ENCODE results near the gene MCTP1. TPM values are rescaled to one million over a fixed set of nuclear protein-coding genes. Genes with fewer than 3 reads are reported as not detected.

Gene MCTP1
- total RNA-seq, 4 donors from 2014 or later = 27.2 to 238 (median 54.5) TPM

GRCh38 chr5:94771742-94772141, 513.2 kb downstream of the MCTP1 start:
- DNase-seq (ENCODE audit: low spot score) = no peak
- ATAC-seq (ENCODE audit: low FRiP score) = no peak
- TF ChIP-seq CTCF (IDR thresholded peaks at IDR 0.05) = no peak

DNA sequence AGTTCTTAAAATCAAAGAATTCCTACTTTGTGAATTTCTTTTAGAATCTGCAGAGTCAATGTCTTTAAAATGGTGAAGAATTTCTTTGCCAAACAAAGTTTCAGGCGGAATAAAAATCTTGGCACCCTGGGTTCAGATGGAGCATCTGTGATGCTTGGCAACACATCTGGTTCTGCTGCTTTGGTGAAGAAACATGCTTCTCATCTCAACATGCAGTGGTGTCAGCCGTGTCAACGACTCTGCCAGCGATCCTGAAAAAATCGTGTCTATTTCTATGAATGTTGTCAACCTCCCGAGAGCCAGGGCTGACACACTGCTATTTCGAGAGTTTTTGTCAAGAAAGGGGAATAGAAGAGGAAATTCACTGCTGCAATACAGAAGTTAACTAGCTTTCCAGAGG, 514.9 kb downstream of the MCTP1 start:
- no peak for TF ChIP-seq CTCF (IDR thresholded peaks at IDR 0.05)
- ATAC-seq (ENCODE audit: low FRiP score) = no peak
- no peak for DNase-seq (ENCODE audit: low spot score)

GRCh38 chr5:94761786-94762185, 523.1 kb downstream of the MCTP1 start:
- no peak for ATAC-seq (ENCODE audit: low FRiP score)
- DNase-seq (ENCODE audit: low spot score) = no peak
- TF ChIP-seq CTCF (IDR thresholded peaks at IDR 0.05) = no peak

DNA sequence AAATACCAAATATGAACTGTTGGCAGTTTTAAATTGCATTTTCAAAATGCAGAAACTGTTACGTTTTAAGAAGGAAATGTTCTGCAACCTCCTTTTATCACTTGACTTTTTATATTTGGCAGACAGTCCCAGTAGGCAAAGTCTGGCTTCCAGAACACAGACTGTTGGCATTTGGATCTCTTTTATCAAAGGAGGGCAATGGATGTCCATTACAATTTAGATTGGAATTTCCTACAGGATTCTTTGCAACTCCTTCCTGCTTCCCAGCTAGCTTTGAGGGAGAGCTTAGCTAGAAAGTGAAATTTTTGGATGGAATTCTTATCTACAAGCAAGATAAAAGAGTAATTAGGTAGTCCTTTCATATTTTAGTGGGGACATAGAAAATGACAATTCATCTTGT, 523.8 kb downstream of the MCTP1 start:
- no peak for DNase-seq (ENCODE audit: low spot score)
- TF ChIP-seq CTCF (IDR thresholded peaks at IDR 0.05) = no peak
- ATAC-seq (ENCODE audit: low FRiP score) = no peak

- TF ChIP-seq CTCF (IDR thresholded peaks at IDR 0.05) = no peak
- ATAC-seq (ENCODE audit: low FRiP score) = no peak
- no peak for DNase-seq (ENCODE audit: low spot score)
These were observed 524.9 kb downstream of the MCTP1 start for GRCh38 chr5:94759961-94760360.

DNA sequence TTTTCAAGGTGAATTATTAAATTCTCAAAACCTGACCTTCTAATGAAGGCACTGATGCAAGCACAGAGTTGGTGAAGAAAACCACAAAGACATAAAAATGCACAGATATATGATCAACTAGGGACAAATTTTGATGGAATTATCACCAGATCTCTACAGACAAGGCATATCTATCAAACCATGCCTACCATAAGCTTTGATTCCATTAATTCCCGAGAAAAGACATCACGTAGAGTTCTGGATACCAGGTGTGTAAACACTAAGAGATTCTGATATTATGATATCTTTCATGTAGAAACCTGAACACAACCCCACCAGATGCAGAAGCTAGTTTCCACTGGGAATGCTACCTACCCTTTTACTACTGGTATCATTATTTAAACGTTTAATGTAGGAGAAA, 525.9 kb downstream of the MCTP1 start:
- no peak for ATAC-seq (ENCODE audit: low FRiP score)
- TF ChIP-seq CTCF (IDR thresholded peaks at IDR 0.05) = no peak
- no peak for DNase-seq (ENCODE audit: low spot score)

GRCh38 chr5:94754824-94755223, 530.1 kb downstream of the MCTP1 start:
- no peak for TF ChIP-seq CTCF (IDR thresholded peaks at IDR 0.05)
- ATAC-seq (ENCODE audit: low FRiP score) = no peak
- DNase-seq (ENCODE audit: low spot score) = no peak

Data from omental fat pad (tissue), 4 donors.